ENCODE measurements around the gene FAM13C.

The FAM13C gene

GRCh38 chr10:59270492-59270891 is 91.9 kb downstream of the FAM13C start:
- ATAC-seq = no peak
- no peak for TF ChIP-seq ISL1 (CRISPR knock-in tag; IDR thresholded peaks at IDR 0.05)
- TF ChIP-seq ZC3H10 (CRISPR knock-in tag; IDR thresholded peaks at IDR 0.05) = no peak
- no peak for TF ChIP-seq BACH2 (CRISPR knock-in tag; IDR thresholded peaks at IDR 0.05; ENCODE audit: borderline replicate concordance)
- no peak for TF ChIP-seq ZNF565 (CRISPR knock-in tag; conservative IDR thresholded peaks at IDR 0.05; ENCODE audit: low read depth)
- TF ChIP-seq, protein P1, sequence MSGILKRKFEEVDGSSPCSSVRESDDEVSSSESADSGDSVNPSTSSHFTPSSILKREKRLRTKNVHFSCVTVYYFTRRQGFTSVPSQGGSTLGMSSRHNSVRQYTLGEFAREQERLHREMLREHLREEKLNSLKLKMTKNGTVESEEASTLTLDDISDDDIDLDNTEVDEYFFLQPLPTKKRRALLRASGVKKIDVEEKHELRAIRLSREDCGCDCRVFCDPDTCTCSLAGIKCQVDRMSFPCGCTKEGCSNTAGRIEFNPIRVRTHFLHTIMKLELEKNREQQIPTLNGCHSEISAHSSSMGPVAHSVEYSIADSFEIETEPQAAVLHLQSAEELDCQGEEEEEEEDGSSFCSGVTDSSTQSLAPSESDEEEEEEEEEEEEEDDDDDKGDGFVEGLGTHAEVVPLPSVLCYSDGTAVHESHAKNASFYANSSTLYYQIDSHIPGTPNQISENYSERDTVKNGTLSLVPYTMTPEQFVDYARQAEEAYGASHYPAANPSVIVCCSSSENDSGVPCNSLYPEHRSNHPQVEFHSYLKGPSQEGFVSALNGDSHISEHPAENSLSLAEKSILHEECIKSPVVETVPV (CRISPR knock-in tag; IDR thresholded peaks at IDR 0.05) = no peak
- TF ChIP-seq OSR1 (CRISPR knock-in tag; IDR thresholded peaks at IDR 0.05) = no peak
- no peak for TF ChIP-seq ZNF70 (CRISPR knock-in tag; IDR thresholded peaks at IDR 0.05)
- no peak for TF ChIP-seq ARNTL (CRISPR knock-in tag; IDR thresholded peaks at IDR 0.05; ENCODE audit: borderline replicate concordance, low read depth)

GRCh38 chr10:59269651-59270050 is 92.7 kb downstream of the FAM13C start:
- ATAC-seq = no peak
- TF ChIP-seq, protein P2, sequence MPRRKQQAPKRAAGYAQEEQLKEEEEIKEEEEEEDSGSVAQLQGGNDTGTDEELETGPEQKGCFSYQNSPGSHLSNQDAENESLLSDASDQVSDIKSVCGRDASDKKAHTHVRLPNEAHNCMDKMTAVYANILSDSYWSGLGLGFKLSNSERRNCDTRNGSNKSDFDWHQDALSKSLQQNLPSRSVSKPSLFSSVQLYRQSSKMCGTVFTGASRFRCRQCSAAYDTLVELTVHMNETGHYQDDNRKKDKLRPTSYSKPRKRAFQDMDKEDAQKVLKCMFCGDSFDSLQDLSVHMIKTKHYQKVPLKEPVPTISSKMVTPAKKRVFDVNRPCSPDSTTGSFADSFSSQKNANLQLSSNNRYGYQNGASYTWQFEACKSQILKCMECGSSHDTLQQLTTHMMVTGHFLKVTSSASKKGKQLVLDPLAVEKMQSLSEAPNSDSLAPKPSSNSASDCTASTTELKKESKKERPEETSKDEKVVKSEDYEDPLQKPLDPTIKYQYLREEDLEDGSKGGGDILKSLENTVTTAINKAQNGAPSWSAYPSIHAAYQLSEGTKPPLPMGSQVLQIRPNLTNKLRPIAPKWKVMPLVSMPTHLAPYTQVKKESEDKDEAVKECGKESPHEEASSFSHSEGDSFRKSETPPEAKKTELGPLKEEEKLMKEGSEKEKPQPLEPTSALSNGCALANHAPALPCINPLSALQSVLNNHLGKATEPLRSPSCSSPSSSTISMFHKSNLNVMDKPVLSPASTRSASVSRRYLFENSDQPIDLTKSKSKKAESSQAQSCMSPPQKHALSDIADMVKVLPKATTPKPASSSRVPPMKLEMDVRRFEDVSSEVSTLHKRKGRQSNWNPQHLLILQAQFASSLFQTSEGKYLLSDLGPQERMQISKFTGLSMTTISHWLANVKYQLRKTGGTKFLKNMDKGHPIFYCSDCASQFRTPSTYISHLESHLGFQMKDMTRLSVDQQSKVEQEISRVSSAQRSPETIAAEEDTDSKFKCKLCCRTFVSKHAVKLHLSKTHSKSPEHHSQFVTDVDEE (CRISPR knock-in tag; IDR thresholded peaks at IDR 0.05) = no peak
- TF ChIP-seq, protein P1 (CRISPR knock-in tag; IDR thresholded peaks at IDR 0.05) = no peak
- TF ChIP-seq ZFP3 (CRISPR knock-in tag; IDR thresholded peaks at IDR 0.05) = no peak
- TF ChIP-seq ESRRG (CRISPR knock-in tag; IDR thresholded peaks at IDR 0.05) = no peak

DNA sequence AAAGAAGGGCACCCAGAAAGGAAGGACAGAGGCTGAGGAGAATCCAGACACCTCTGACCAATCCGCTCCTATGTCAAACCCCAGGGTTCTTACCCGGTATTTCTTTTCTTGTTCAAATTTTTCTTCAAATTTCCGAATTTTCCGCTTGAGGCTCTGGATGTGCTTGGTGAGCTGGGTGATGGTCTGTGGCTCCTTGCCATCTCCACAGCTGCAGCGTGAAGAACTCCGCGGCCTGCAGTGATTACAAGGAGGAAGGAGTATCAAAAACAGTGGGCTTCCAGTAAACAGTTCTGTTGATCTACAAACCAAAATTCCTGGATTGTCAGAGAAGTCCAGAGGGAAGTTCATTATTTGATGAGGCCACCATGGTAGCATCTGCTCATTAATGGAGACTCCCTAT is 93.9 kb downstream of the FAM13C start:
- no peak for ATAC-seq
- TF ChIP-seq ISL1 (CRISPR knock-in tag; IDR thresholded peaks at IDR 0.05) = no peak
- TF ChIP-seq, protein P3, sequence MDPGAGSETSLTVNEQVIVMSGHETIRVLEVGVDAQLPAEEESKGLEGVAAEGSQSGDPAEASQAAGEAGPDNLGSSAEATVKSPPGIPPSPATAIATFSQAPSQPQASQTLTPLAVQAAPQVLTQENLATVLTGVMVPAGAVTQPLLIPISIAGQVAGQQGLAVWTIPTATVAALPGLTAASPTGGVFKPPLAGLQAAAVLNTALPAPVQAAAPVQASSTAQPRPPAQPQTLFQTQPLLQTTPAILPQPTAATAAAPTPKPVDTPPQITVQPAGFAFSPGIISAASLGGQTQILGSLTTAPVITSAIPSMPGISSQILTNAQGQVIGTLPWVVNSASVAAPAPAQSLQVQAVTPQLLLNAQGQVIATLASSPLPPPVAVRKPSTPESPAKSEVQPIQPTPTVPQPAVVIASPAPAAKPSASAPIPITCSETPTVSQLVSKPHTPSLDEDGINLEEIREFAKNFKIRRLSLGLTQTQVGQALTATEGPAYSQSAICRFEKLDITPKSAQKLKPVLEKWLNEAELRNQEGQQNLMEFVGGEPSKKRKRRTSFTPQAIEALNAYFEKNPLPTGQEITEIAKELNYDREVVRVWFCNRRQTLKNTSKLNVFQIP (CRISPR knock-in tag; IDR thresholded peaks at IDR 0.05; ENCODE audit: borderline replicate concordance, low read depth) = no peak
- TF ChIP-seq SNAI2 (CRISPR knock-in tag; IDR thresholded peaks at IDR 0.05) = no peak
- no peak for TF ChIP-seq ZFP3 (CRISPR knock-in tag; IDR thresholded peaks at IDR 0.05)
- TF ChIP-seq ZNF8 (CRISPR knock-in tag; IDR thresholded peaks at IDR 0.05) = no peak
- no peak for TF ChIP-seq OSR1 (CRISPR knock-in tag; IDR thresholded peaks at IDR 0.05)
- TF ChIP-seq TOX (CRISPR knock-in tag; IDR thresholded peaks at IDR 0.05; ENCODE audit: borderline replicate concordance) = no peak
- TF ChIP-seq BACH2 (CRISPR knock-in tag; IDR thresholded peaks at IDR 0.05; ENCODE audit: borderline replicate concordance) = no peak
- no peak for TF ChIP-seq RARB (CRISPR knock-in tag; IDR thresholded peaks at IDR 0.05)
- no peak for TF ChIP-seq ZFP30 (CRISPR knock-in tag; IDR thresholded peaks at IDR 0.05)
- no peak for TF ChIP-seq PPARA (CRISPR knock-in tag; IDR thresholded peaks at IDR 0.05; ENCODE audit: borderline replicate concordance)
- no peak for TF ChIP-seq ZC3H10 (CRISPR knock-in tag; IDR thresholded peaks at IDR 0.05)
- TF ChIP-seq PATZ1 (CRISPR knock-in tag; IDR thresholded peaks at IDR 0.05; ENCODE audit: borderline replicate concordance) = no peak
- TF ChIP-seq ZNF565 (CRISPR knock-in tag; conservative IDR thresholded peaks at IDR 0.05; ENCODE audit: low read depth) = no peak
- TF ChIP-seq ZNF70 (CRISPR knock-in tag; IDR thresholded peaks at IDR 0.05) = no peak
- TF ChIP-seq, protein P1 (CRISPR knock-in tag; IDR thresholded peaks at IDR 0.05) = no peak
